Stimulated activated CD8-positive, alpha-beta memory T cell treated with anti-CD3 and anti-CD28 coated beads, Interleukin-7, amount 100 ng/mL, for 4 hours (primary cell): ENCODE measurements around the gene AGAP1.

Experiments
- DNase-seq, 2 donors: peaks; one replicate each; pipeline ENCODE4 v3.0.0-alpha.2; 2020; ENCODE audit warnings: low read depth in 2 of 2

AGAP1 gene

DNA sequence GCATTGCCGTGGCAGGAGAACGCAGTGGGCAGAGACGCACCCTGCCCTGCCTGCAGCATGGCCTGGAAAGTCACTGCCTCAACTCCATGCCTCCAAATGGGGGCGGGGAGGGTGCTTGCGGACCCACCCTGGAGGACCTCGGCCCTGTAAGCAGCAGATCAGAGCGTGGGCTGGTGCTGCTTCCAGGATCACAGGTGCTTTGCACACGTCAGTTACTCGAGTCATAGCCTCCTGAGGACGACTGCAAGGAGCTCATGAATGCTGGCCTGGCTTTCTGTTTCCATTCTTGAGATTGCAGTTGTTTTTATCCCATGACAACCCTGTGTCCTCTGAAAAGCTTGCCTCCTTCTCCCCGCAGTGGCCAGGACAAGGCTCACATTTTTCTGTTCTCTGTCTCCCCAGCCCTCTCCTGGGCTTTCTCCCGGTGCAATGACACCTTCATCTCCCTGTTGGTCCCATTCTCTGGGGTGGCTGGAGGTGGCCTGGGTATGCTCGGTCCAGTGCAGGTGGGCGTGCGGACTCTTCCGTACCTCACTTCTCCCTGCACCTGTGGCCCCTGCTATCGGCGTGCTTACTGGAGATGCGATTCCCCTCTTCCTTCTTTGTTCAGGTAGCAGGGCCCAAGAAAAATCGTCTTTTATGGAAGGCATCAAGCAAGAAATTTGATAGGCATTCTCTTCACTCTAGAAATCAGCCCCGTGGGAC lies 466.3 kb downstream of the AGAP1 start:
- DNase-seq: no peak

DNA sequence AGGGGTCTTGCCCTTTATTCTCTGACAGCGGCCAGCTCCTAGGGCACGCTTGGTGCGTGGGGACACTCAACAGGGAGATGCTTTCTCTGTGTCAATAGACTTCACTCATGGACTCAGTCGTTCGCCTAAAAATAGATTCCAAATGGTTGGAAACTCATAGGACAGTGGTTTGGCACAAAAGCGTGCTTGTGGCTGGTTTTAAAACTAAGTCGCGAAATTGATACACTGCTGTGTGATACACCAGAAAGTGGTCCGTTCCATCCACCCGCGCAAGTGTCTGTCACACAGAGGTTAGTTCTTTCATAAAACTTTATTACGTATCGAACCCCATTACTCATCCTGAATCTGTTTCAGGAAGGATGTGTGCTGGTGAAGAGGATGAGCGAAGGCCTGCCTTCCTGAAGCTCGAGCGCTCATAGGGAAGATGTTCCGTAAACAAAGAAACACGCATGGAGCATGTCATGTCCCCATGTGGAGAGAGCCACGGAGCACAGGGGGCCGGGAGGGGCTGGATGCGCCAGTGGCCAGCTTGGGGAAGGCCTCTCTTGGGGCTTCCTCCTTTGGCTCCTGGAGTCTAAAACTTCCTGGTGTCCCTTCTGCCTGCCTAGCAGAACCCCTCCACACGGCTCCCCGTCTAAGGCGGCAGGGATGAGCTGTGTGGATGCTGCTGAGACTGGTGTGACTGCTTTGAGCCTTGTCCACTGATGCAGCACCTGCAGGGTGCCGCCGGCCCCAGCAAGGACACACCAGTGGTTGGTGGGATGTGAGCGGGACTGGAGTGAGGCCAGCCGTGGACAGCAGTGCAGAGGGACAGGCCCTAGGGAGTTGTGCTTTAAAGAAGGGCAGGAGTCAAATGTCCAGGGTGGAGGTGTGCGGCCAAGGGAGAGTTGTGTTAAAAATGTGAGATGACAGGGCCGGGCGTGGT lies 467.1 kb downstream of the AGAP1 start:
- DNase-seq: no peak

DNA sequence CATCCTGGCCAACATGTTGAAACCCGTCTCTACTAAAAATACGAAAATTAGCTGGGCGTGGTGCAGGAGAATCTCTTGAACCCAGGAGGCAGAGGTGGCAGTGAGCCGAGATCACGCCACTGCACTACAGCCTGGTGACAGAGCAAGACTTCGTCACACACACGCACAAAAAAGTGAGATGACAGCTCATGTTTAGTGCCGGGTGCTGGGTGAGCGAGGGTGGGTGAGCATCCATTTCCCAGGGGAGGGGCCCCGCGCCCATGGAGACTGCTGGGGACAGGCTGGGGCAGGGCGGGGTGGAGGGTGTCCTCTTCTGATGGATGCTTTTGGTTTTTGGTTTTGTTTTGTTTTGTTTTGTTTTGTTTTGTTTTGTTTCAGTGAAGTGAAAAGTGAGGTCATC lies 467.9 kb downstream of the AGAP1 start:
- DNase-seq: no peak

DNA sequence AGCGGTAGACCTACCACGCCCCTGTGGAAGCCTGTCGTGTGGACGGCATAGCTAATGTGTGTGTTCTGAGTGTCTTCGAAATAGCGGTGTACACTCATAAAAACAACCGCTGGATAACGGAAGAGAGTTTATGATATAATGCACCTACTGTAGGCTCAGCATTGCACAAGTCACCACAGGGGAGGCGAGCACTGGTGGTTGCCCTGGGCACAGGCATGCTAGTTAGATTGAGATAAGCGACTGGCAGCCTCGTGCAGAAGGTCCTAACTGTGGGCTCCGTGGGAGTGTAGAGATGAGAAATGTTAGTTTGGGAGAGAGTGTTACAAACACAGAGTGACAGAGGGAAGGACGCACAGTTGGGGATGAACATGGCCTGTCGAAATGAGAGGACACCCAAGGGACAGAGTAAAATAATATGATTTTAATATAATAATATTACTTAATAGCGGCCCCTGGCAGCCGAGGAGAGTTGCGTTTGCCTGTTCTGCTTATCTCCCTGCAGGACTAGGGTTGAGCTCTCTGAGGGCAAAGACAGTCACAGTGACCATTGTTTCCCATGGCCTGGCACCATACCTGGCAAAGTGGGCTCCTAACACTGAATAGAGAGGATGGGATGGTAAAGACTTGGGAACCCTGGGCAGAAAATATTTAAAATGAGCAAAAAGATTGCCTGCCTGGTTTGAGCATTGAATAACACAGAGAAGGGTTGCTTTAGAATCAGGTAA lies 470.2 kb downstream of the AGAP1 start:
- DNase-seq: no peak

GRCh38 chr2:235964787-235965390 lies 471.0 kb downstream of the AGAP1 start:
- DNase-seq: no peak

GRCh38 chr2:235966396-235966795 lies 472.6 kb downstream of the AGAP1 start:
- DNase-seq: no peak

- DNase-seq: no peak
These were observed 473.3 kb downstream of the AGAP1 start for GRCh38 chr2:235966932-235967757.

GRCh38 chr2:235968155-235968554 lies 474.3 kb downstream of the AGAP1 start:
- no peak for DNase-seq

GRCh38 chr2:235968616-235969324 lies 474.9 kb downstream of the AGAP1 start:
- DNase-seq: no peak

DNA sequence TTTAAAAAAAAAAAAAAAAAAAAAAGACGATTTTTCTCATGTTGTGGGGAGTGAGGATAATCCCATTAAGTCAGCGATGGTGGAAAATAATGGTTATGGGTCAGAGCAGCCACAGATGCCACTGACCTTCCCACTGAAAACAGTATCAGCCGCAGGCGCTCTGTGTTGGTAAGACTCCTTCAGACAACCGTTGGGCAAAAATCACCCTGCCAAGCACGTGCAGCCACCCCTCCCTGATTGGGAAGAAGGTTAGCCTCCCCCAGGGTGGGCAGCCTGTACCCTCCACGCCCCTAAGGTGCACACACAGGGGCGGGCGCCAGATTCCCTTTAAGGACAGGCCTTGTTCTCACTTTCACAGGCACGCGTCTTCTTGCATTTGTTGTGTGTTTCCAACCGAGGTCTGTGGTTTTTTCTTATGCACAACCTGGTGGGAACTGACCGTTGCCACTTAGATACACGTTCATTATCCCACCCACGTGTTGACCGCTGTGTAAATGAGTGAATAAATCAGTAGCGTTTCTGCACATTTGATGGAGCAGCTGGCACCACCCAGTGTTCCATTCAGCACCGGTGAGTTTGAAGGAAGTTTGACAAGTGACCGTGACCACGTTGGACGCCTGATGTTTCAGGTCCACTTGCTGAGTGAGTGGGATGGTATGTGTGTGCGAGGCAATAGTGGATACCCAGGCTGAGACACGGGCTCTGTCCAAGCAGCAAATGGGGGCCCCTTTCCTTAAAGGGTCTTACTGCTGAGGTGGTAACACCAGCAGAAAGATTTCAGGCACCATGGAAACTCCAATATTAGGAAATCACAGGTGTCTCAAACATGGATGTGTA lies 476.6 kb downstream of the AGAP1 start:
- no peak for DNase-seq

DNA sequence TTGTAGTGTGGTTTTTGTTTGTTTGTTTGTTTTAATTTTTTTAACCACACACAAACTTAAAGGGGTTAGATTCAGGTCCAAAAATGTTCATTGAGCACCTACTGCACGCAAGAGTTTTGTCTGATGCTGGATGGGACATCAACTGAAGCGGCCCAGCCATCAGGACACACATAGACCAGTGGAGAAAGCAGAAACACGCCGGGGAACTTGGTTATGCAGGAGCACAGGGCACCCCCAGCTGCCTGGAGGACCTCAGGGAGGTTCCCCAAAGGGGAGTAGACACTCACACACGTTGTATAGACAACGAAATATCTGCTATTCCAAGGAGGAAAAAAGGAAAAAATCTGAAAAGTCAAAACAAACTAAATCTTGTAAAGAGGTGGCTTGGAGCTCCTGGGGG lies 482.7 kb downstream of the AGAP1 start:
- DNase-seq: no peak

GRCh38 chr2:235976956-235977355 lies 483.1 kb downstream of the AGAP1 start:
- DNase-seq: no peak

DNA sequence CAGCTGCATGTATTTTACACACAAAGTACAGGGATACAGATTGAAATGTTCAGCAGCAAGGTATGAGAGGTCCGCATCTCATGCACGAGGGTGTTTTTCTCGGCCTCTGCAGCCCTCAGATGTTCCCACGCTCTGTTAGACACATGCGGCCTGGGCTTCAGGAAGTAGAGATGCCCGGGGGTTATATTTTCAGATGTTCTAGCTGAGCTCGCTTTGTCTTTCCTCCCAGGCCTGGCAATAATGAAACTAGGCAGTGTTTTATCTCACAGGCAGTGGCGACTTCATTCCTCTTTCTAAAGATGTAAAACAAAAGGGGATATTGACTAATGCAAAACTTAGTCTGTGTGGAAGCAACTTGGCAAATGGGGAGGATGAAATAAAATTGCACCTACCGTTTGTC lies 483.6 kb downstream of the AGAP1 start:
- no peak for DNase-seq

GRCh38 chr2:235978022-235978421 lies 484.2 kb downstream of the AGAP1 start:
- DNase-seq: no peak

- DNase-seq: no peak
These were observed 485.2 kb downstream of the AGAP1 start for GRCh38 chr2:235979037-235979436.

GRCh38 chr2:235979753-235980435 lies 486.1 kb downstream of the AGAP1 start:
- DNase-seq: no peak

- DNase-seq: no peak
These were observed 487.8 kb downstream of the AGAP1 start for GRCh38 chr2:235981631-235982030.

DNA sequence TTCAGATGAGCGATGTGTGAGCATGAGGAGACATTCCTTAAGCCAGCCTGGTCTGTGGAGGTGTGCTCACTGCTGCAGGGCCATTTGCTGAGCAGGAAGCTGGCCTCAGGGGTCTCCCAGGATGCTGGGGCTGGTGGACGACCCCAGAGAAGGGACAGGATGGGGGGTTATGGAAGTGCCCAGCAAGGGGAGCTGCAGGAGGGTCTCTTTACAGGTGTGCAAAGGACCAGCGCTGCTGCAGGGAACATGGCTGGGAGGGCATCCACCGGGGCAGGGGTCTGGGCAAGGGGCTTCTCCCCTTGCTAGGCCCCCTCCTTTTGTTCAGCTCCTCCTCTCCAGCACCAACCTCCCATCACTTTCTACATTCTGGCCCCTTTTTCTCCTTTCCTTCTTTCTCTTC lies 489.2 kb downstream of the AGAP1 start:
- DNase-seq: no peak

GRCh38 chr2:235984552-235984951 lies 490.7 kb downstream of the AGAP1 start:
- DNase-seq: no peak
